Activated CD4-positive, CD25-positive, alpha-beta regulatory T cell treated with anti-CD3 and anti-CD28 coated beads, Interleukin-2, amount 50 U/mL, for 24 hours (primary cell): Measurements from ENCODE around the gene PILRB.
"Not testable (repeated sequence)": the region's sequence is repeated elsewhere in the genome, so short reads cannot be mapped to it uniquely, and the experiment has no call there.

ENCODE experiments used
- ATAC-seq, 2 donors: fragments of 150-1000 bp; cut with Tn5 transposase; one replicate each; pipeline ENCODE4 v1.10.0; 2021; ENCODE audit warnings: mild to moderate bottlenecking in 1 of 2, moderate library complexity in 1 of 2

PILRB gene

GRCh38 chr7:100378114-100378755 lies 20.3 kb downstream of the PILRB start:
- no peak for ATAC-seq

GRCh38 chr7:100380196-100380595 lies 22.3 kb downstream of the PILRB start:
- ATAC-seq = no peak

GRCh38 chr7:100381531-100382233 lies 23.8 kb downstream of the PILRB start:
- not testable (repeated sequence) for ATAC-seq

GRCh38 chr7:100382234-100382853 lies 24.4 kb downstream of the PILRB start:
- peak in 1 of 2 donors; percentile 10 for ATAC-seq

- ATAC-seq = no peak
Observed at GRCh38 chr7:100384628-100385294, 26.8 kb downstream of the PILRB start.

GRCh38 chr7:100386940-100387339 lies 29.0 kb downstream of the PILRB start:
- ATAC-seq = no peak

- no peak for ATAC-seq
Observed at GRCh38 chr7:100387695-100388094, 29.8 kb downstream of the PILRB start.

GRCh38 chr7:100389437-100390088 lies 31.6 kb downstream of the PILRB start:
- ATAC-seq = no peak

- ATAC-seq = no peak
Observed at GRCh38 chr7:100390286-100391009, 32.5 kb downstream of the PILRB start.

- ATAC-seq = no peak
Observed at GRCh38 chr7:100393233-100393905, 35.5 kb downstream of the PILRB start.

GRCh38 chr7:100394077-100394476 lies 36.2 kb downstream of the PILRB start:
- no peak for ATAC-seq

GRCh38 chr7:100396421-100396982 lies 38.6 kb downstream of the PILRB start:
- peak; percentile 95 to 98 for ATAC-seq

GRCh38 chr7:100397315-100398081 lies 39.6 kb downstream of the PILRB start:
- no peak for ATAC-seq

GRCh38 chr7:100398239-100398638 lies 40.3 kb downstream of the PILRB start:
- no peak for ATAC-seq

- no peak for ATAC-seq
Observed at GRCh38 chr7:100400041-100400440, 42.1 kb downstream of the PILRB start.

- no peak for ATAC-seq
Observed at GRCh38 chr7:100400656-100401055, 42.7 kb downstream of the PILRB start.

- no peak for ATAC-seq
Observed at GRCh38 chr7:100401811-100402210, 43.9 kb downstream of the PILRB start.

GRCh38 chr7:100402241-100402640 lies 44.3 kb downstream of the PILRB start:
- no peak for ATAC-seq

GRCh38 chr7:100406767-100407166 lies 48.9 kb downstream of the PILRB start:
- no peak for ATAC-seq
